Activated naive CD4-positive, alpha-beta T cell treated with Interleukin-2 at 50 U/mL for 16 hours (primary cell): Measurements from ENCODE around the gene ZBTB40.

Experiments used
- DNase-seq: peaks from one replicate; pipeline ENCODE4 v3.0.0-alpha.2; 2020

ZBTB40 gene

DNA sequence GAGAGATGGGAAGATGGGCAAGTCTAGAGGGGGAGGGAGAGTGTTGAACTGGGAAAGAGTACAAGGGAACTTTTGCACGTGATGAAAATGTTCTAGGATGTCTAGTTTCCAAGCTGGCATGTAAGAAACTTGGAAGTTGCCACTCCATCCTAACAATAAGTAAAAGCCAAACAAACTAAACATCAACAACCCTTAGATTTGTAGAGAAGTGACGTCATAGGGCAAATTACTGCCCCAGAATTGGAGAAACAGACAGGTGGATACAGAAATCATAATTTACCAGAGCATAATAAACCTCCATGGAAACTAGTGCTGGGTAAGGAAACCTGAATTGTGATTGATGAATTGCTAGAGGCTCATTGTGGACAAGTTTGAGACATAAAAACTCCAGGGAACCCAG, 14.7 kb upstream of the ZBTB40 start:
- no peak for DNase-seq

DNA sequence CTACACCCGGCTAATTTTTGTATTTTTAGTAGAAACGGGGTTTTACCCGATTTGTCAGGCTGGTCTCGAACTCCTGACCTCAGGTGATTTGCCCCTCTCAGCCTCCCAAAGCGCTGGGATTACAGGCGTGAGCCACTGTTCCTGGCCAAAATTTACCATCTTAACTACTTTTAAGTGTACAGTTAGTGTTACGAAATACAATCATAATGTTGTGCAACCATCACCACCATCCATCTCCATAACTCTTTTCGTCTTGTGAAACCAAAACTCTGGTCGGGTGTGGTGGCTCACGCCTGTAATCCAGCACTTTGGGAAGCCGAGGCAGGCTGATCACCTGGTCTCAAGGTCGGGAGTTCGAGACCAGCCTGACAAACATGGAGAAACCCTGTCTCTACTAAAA, 14.1 kb upstream of the ZBTB40 start:
- DNase-seq = no peak

DNA sequence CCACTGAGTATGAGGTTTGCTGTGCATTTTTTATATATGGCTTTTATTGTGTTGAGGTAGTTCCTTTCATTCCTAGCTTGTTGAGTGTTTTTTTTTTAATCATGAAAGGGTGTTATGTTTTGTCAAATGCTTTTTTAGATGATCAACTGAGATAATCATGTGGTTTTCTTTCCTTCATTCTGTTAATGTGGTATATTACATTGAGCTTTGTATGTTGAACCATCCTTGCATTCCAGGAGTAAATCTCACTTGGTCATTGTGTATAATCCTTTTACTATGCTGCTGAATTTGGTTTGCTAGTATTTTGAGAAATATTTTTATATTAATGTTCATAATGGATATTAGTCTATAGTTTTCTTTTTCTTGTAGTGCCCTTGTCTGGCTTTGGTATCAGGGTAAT, 11.1 kb upstream of the ZBTB40 start:
- DNase-seq = no peak

DNA sequence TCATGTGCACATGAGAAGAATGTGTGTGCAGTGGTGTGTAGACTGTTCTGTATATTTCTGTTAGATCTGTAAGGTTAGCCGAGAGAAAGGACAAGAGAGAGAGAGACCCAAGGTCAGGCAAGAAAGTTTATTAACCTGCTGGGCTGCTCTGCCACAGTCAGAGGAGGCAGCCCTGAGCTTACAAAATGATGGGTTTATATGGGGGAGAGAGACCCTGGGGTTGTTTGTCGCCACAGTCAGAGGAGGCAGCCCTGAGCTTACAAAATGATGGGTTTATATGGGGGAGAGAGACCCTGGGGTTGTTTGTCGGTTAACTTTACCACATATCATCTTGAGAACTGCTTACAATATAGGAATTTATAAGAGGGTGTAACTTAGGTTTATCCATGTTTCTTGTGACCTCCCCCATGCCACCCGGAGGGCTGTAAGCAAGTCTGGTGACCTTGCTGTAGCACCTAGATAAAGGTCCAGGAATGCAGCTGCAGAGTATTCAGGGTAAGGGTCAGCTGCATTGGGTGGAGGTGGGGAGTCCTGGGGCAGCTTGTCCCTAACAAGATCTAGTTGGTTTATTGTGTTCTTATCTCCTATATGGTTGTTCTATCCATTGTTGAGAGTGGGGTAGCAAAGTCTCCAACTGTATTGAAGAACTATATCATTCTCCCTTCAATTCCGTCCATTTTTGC, 9.3 kb upstream of the ZBTB40 start:
- no peak for DNase-seq

DNA sequence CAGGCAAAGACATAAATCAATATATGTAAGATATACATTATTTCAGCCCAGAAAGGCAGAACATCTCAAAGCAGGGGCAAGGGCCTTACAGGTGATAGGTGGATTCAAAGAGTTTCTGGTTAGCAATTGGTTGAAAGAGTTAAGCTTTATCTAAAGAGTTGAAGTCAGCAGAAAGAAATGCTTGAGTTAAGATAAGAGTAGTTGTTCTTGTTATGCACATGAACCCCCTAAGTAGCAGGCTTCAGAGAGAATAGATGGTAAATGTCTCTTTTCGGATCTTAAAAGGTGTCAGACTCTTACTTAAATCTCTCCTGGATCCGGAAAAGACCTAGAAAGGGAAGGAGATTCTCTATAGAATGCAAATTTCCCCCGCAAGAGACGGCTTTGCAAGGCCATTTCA, 8.3 kb upstream of the ZBTB40 start:
- no peak for DNase-seq

DNA sequence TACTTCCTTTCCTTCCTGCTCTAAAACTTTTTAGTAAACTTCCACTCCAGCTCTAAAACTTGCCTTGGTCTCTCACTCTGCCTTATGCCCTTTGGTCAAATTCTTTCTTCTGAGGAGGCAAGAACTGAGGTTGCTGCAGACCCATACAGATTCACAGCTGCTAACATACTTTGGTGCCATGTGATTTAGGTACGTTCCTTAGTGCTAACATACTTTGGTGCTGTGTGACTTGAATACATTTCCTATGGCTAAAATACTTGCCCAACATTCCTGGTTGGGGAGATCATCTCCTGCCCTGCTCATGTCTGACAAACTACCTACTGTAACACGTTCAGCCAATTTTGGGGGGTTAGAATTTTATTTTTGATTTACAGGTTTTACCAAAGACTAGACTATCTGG, 6.8 kb upstream of the ZBTB40 start:
- DNase-seq = no peak

DNA sequence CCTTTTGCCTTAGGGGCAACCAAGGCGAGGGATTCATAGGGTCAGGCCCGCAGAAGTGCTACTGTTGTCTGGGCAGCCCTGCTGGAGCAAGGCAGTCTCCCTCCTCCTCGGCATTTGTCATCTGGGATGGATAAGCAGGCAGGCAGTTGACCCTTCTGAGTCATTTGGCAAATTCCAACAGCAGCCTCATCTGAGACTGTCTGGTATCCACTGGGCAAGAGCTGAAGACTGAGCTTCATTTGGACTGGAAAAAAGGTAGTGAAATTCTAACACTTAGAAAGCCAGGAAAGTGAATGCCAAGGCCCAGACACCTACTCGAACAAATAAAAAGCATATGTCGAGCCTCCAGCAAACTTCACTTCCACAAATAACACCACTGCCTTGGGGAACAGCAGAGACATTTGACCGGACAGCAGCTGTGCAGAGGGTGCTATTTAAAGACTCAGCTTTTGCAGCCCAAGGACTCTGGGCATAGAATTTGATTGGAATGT, 4.0 kb upstream of the ZBTB40 start:
- DNase-seq = no peak

DNA sequence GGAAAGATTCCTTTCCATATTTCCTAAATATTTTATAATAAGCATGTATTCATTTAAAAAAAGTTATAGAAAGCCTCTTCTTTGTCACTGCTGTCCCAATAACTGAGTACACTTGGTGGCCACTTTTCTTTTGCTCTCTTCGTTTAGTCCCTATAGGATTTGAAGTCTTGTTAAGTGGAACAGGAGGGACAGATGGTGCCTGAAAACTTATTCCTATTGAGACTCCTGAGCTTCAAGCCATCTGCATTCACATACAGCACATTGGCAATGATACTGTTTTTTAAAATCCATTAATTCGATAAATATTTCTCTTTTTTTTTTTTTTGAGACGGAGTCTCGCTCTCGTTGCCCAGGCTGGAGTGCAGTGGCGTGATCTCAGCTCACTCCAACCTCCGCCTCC, 2.0 kb upstream of the ZBTB40 start:
- DNase-seq = no peak

DNA sequence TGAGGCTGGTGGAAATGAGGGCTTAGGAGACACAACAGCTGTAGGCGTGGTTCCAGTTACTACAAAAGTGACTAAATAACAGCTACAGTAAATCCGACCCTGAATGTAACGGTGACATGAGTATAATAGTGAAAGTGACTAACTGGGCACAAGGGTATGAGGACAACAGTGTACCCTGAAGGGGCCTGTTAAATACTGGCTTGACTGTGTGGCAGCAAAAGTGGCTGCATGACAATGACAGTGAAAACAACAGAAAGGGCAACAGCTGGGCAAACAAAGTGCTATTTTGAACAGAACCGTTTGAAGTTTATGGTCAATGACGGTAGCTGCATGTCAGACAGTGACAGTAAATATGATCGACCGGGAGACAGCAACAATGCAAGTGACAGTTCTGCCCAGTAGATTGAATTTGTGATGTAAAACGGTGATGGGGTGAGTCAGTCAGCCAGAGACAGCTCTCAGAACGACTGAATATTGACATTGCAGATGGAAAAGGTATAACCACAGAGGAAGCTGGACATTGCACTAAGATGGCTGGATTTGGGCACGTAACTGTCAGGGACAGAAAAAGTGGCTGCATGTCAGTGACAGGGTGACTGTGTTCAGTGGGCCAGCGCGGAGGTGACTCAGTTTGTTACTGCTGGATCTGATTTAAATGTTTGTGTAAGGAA, 1.2 kb upstream of the ZBTB40 start:
- DNase-seq = no peak

DNA sequence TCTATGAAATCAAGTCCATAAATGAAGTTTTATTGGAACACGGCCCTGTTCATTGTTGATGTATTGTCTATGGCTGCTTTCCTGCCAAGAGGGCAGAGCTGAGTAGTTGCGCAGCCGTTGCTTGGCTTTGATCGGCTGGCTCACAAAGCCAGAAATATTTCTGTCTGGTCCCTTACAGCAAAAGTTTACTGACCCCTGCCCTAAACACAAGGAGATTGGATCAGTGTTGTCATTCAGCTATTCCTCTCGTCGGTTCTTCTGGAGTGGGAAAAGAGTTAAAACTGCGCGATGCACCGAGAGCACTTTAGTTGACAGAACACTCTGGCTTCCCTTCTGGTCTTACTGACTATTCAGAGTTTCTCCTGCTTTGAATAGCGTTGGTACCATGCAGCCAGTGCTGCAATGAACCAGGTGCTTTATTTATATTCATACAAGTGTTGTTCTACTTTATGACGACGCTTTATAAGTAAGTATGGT, 868 bp downstream of the ZBTB40 start:
- peak; percentile 16 for DNase-seq

DNA sequence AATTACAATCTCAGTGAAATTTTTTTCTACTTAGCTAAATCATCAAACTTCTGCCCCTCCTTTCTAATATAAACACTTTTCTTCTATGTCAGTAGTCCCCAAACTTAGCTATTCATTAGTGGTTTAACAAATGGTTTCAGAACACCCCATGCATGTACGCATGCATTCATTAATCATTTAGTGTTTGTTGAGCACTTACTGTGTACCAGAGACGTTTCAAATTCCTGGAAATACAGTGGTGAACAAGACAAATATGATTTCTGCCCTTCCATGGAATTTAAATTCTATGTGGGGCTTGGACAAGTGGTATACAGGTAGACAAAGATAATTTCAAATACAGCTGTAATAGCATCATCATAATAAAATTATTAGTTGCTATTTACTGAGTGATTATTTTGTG, 1.5 kb downstream of the ZBTB40 start:
- DNase-seq = no peak

DNA sequence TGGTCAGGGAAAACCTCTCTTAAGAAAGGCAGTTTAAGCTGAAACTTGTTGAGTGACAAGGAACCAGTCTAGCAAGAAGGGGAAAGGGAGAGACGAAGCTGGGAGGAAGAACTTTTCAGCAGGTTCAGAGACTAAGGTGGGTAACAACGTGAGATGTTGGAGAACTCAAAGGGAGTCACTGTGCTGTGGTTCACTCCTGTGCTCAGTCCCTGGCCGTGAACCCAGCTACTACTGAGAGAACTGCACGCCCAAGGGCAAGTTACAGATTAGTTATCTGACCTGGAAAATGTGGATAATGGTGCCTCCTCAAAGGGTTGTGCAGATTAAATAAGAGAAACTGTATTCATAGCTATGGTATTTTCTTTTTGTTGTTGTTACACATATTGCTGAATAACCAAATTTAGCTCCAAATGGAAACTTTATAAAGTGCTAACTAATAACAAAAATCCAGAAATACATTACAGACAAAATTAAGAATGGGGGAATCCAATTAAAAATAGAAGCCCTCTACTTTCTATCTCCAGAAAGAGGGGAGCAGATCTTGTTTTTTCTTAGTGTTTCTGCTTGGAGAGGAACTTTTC, 2.9 kb downstream of the ZBTB40 start:
- DNase-seq = no peak

DNA sequence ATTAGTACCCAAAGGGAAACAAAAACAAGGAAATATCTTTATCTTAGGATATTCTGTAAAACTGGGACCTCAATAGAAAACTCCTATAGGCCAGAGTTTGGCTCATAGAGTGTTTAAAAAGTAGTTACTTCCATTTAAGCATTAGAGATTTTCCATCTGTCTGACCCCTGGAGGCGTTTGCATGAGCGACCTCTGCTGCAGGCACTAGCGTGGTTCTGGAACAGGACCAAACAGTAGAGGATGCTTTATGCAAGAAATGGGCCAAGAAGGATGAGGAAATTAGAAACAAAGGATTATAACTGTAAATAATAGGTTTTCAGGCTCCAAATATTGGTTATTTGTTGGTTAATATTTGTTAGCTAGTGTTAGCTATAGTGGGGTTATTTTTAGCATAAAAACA, 5.7 kb downstream of the ZBTB40 start:
- no peak for DNase-seq

DNA sequence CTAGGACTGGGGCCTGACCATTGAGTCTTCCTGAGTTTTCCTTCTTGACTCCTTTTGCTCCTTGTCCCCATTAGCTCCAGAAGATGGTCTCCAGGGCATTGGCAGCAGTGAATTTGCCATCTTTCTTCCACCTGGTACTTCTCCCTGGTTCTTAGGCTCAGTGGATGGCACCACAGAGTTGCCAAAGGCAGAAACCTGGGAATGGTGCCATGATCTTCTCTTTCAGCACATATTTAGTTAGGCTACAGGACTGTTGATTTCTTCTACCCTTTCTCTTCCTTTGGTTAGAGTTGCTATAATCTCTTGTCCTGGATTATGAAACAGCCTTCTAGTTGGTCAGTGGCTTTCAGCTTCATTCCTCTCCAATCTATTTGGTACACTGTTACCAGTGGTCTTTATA, 6.2 kb downstream of the ZBTB40 start:
- no peak for DNase-seq

DNA sequence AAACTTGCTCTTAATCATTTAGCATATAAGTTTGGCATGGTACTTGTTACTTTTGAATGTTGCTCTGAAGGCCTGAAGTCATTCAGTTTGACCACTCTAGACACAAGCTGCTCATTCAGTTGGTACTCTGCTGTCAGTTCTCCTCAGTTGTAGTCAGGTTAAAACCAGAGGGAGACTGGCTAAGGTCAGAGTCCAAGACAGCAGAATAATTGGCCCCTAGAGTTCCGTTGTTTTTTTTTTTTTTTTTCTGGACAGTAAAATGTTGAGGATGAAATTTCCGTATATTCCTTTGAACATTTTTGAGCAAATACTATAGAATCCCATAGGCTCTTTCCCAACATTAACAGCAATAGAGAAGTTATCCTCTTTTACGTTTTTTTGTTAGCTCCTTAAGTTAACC, 9.4 kb downstream of the ZBTB40 start:
- DNase-seq = no peak

DNA sequence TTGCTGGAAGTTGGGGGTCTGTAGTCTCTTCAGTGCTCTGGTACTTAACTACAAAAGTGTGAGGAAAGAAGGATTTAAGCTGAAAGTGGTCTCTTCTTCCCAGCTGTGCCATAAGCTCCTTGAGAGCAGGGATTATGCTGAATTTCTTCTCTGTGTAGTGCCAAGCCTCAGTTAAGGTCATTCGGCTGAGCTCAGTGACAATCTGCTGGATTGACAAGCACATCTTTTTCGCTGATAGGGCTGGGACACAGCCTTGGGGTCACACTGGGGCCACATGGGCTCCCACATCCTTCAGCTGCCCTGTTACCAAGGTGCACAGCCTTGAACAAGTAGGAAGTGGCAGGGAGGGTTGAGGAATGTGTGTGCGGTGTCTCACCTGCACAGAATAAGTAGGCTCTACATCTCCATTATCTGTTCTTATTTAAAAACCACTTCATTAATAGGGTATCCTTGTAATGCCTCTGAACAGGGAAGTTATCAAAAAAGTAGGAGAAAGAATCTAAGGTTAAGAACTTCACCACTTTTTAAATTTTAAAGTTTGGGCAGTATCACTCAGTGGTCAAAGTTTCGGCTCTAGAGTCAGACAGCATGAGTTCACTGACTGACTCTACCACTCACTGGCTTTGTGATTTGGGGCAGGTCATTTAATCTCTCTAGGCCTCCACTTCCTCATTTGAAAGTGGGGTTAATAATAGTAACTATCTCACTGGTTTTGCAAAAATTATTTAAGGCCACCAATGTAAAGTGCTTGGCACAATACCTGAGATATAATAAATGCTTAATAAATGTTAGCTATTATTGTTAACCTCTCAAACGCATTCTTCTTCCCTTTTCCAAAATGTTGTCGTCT, 10.3 kb downstream of the ZBTB40 start:
- no peak for DNase-seq

DNA sequence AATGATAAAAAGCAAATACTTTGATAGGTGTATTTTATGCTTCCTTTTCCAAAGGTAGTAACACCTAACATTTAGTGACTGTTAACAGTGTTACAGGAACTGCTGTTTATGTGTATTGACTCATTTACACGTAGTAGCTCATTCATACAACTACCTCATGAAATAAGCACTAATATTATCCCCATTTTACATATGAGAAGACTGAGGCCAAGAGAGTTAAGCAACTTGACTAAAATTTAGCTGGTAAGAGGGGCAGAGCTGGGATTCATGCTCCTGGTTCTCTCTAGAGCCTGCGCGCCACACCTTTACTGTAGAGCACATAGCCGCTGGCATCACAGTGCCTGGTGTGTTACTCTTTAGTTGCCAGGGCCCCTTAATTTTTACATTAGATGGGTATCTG, 11.3 kb downstream of the ZBTB40 start:
- no peak for DNase-seq

DNA sequence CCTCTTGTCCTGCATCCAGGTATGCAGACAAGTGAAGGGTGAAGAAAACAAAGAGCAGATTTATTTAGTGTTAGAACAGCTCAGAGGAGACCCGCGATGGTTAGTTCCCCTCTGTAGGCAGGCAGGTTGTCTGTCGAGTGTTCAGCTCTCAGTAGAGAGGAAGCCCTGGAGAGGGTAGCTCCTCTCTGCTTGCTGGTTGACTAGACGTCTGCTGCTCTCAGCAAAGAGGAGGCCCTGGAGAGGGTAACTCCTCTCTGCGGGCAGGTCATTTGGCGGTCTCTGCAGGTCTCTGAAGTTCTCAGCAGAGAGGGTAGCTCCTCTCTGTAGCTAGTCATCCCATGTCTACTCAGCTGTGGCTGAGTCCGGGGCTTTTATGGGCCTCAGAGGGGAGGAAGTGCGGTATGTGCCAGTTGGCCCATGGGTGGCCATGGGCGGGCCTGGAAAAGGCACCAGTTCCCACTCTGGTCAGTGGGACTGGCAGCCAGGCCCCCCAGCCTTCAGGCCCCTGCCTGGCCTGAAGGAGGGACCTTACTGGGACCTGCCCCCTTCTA, 13.4 kb downstream of the ZBTB40 start:
- DNase-seq = no peak

DNA sequence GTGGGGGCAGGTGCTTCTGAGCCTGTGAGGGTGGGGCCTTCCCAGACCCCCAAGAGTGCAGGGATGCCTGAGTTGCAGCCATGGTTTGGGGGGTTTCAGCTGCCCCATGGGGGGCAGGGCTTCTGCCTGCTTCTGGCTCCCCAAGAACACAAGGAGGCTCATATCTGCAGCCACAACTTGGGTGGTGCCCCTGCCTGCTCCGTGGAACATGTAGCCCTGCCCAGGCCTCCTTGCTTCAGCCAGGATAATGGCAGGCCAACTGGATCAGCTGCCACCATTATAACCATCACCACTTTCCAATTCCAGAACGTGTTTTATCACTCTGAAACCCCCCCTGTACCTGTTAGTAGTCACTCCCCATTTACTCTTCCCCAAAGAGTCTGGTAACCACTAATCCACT, 14.0 kb downstream of the ZBTB40 start:
- no peak for DNase-seq

DNA sequence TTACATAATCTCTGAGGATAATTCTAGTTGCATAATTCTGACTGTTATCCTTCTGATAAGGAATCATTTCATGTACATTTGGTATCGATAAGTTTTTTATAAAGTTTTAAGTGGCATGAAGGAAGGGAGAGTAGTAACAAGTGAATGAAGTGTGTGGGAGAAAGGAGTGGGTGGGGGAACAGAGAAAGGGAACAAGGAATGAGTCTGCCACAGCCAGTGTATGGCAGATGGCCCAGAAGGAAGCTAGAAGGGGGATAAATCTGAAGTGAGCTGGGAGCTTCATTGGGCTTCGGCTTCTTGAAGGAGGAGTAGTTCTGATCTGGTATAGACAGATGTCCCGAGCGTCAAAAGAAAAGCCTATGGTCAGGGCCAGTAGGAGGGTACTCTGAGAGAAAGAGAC, 18.6 kb downstream of the ZBTB40 start:
- DNase-seq = no peak

DNA sequence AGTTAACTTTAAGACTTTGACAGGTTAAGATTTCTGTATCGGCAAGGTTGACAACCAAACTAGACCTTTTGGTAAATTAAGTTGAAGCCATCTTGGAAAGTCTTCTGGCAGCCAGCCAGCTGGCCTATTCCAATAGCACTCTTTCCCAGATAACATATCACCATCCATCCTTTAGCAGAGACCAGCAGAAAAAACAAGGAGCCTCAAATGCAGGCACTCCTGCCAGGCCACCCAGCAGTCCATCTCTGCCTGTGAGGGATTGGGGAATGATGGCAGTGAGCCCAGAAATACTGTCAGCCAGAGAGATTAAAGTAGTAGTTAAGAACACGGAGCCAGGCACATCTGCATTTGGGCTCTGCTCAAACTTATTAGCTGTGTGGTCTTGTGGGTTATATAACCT, 19.4 kb downstream of the ZBTB40 start:
- no peak for DNase-seq

DNA sequence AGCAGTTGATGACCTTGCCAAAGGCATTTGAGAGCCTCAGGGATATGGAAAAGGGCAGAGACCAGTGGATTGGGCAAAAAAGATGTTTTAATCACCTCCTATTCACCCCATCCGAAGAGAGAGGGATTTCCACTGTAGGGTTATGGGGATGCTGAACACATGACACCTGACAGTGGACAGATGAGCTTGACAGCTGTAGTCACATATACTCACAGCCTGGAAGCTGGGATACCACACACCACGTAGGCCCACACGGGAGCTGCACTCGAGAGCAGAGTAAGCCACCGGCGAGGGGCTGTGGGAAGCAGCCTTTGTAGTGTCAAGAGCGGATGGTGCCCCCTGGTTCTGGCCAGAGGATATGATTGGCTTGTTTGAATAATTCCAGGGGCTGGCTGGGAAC, 20.0 kb downstream of the ZBTB40 start:
- DNase-seq = no peak

DNA sequence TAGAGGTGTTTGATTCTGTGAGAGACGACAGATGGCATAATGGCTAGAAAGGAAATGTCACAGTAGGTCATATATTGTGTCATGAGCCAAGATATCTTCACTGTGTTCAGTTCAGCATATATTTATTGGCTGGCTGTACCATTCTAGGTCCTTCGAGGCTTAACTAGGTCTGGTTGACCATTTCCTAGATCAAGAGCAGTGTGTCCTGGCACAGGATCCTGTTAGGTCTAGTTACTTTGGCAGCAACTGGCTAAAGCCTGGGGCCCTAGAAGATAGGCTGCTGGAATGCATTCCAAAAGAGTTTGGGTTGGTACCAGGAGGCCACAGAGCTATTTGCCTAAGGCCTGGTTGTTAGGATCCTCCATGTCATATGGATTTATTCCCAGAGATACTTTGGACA, 20.9 kb downstream of the ZBTB40 start:
- no peak for DNase-seq
